IMR-90 (cell line): Measurements from ENCODE around the gene L3MBTL4. TPM values are rescaled to one million over a fixed set of nuclear protein-coding genes. Genes with fewer than 3 reads are reported as not detected.

ENCODE experiments used
- ATAC-seq: fragments of 200-7000 bp; cut with Tn5 transposase; 2 replicates; pipeline ENCODE4 v1.9.1; 2020; ENCODE audit warnings: low read depth, mild to moderate bottlenecking, moderate library complexity
- BruUV-seq: library from RNA; stranded (reverse); fragments of 400-500 nt; replicated peaks from 2 replicates; lab custom pipeline; 2021; lab: Mats Ljungman, UMichigan
- CTCF ChIA-PET: fragments of 300-600 bp; formaldehyde crosslinking; extraction: SDS; loops from one replicate; lab custom pipeline; 2021; ENCODE audit warnings: antibody characterized with exemption; lab: Yijun Ruan, JAX
- POLR2A ChIA-PET: fragments of 300-600 bp; sonication (Branson Sonifier 250); formaldehyde crosslinking; loops from one replicate; lab custom pipeline; 2022; ENCODE audit warnings: antibody characterized with exemption; ENCODE audit not compliant: unreplicated experiment; lab: Charles Lee
- DNase-seq: peaks from one replicate; pipeline ENCODE4 v3.0.0; 2013
- H2AFZ ChIP-seq: replicated peaks from 2 replicates; pipeline ENCODE3; 2013; ENCODE audit warnings: low read length, mild to moderate bottlenecking; ENCODE audit not compliant: poor library complexity
- H2AK5ac ChIP-seq: 2 replicates; pipeline ENCODE4 v1.6.1; 2013; ENCODE audit warnings: low read depth, low read length, inconsistent platforms
- H2AK9ac ChIP-seq: replicated peaks from 2 replicates; pipeline ENCODE3; 2013; ENCODE audit warnings: mild to moderate bottlenecking, low read depth, low read length, moderate library complexity; ENCODE audit not compliant: poor library complexity
- H2BK120ac ChIP-seq: 2 replicates; pipeline ENCODE4 v1.6.1; 2013; ENCODE audit warnings: low read depth, low read length, inconsistent platforms
- H2BK15ac ChIP-seq: 3 replicates; pipeline ENCODE4 v1.6.1; 2013; ENCODE audit warnings: low read depth, low read length, inconsistent platforms
- H2BK20ac ChIP-seq: 2 replicates; pipeline ENCODE4 v1.6.1; 2013; ENCODE audit warnings: low read depth, mild to moderate bottlenecking, inconsistent platforms, low read length, moderate library complexity
- H2BK5ac ChIP-seq: 2 replicates; pipeline ENCODE4 v1.6.1; 2013; ENCODE audit warnings: mild to moderate bottlenecking, low read depth, low read length, inconsistent platforms; ENCODE audit not compliant: poor library complexity, severe bottlenecking
- H3K14ac ChIP-seq: replicated peaks from 2 replicates; pipeline ENCODE4 v1.6.1; 2013; ENCODE audit warnings: low read depth, low read length, inconsistent platforms
- H3K18ac ChIP-seq: 2 replicates; pipeline ENCODE4 v1.6.1; 2013; ENCODE audit warnings: low read depth, low read length, control low read depth
- H3K23ac ChIP-seq: 2 replicates; pipeline ENCODE4 v1.6.1; 2013; ENCODE audit warnings: low read depth, low read length, inconsistent platforms
- H3K27ac ChIP-seq: 2 replicates; pipeline ENCODE4 v1.5.1; 2013; ENCODE audit warnings: mild to moderate bottlenecking, control low read depth, low read length; ENCODE audit not compliant: insufficient read depth
- H3K27me3 ChIP-seq: 2 replicates; pipeline ENCODE4 v1.6.1; 2013; ENCODE audit warnings: low read length; ENCODE audit not compliant: control insufficient read depth, insufficient read depth
- H3K36me3 ChIP-seq: 2 replicates; pipeline ENCODE4 v1.6.1; 2013; ENCODE audit warnings: low read length, mixed read lengths; ENCODE audit not compliant: control insufficient read depth, insufficient read depth
- H3K4ac ChIP-seq: 2 replicates; pipeline ENCODE4 v1.6.1; 2013; ENCODE audit warnings: low read depth, low read length, inconsistent platforms
- H3K4me1 ChIP-seq: 2 replicates; pipeline ENCODE4 v1.6.1; 2013; ENCODE audit warnings: low read length, mixed read lengths; ENCODE audit not compliant: control insufficient read depth, insufficient read depth
- H3K4me2 ChIP-seq: 2 replicates; pipeline ENCODE4 v1.6.1; 2013; ENCODE audit warnings: low read depth, mild to moderate bottlenecking, control low read depth, low read length, moderate library complexity
- H3K4me3 ChIP-seq: 2 replicates; pipeline ENCODE4 v1.5.1; 2013; ENCODE audit warnings: low read depth, mild to moderate bottlenecking, control low read depth, low read length, moderate library complexity; ENCODE audit not compliant: insufficient read depth
- H3K56ac ChIP-seq: 2 replicates; pipeline ENCODE4 v1.6.1; 2013; ENCODE audit warnings: low read length, inconsistent platforms; ENCODE audit not compliant: insufficient read depth; ENCODE audit errors: extremely low read depth
- H3K79me1 ChIP-seq, 2 experiments: 2 replicates each; pipeline ENCODE4 v1.6.1; 2013; ENCODE audit warnings: low read length in 2 of 2, inconsistent platforms in 1 of 2, low read depth in 1 of 2
- H3K9ac ChIP-seq: 2 replicates; pipeline ENCODE4 v1.6.1; 2013; ENCODE audit warnings: low read depth, low read length, control low read depth
- H3K9me1 ChIP-seq: 2 replicates; pipeline ENCODE4 v1.6.1; 2013; ENCODE audit warnings: low read length, inconsistent platforms; ENCODE audit not compliant: insufficient read depth
- H3K9me3 ChIP-seq: 2 replicates; pipeline ENCODE4 v1.6.1; 2013; ENCODE audit warnings: low read length; ENCODE audit not compliant: control insufficient read depth, insufficient read depth
- H4K20me1 ChIP-seq: 2 replicates; pipeline ENCODE4 v1.6.1; 2013; ENCODE audit warnings: low read length, inconsistent platforms; ENCODE audit not compliant: insufficient read depth
- H4K5ac ChIP-seq: 2 replicates; pipeline ENCODE4 v1.6.1; 2013; ENCODE audit warnings: mild to moderate bottlenecking, low read depth, low read length, control low read depth
- H4K8ac ChIP-seq, 2 experiments: 2 replicates each; pipeline ENCODE4 v1.6.1; 2013; ENCODE audit warnings: low read depth in 2 of 2, low read length in 2 of 2, control low read depth in 1 of 2, inconsistent platforms in 1 of 2
- H4K91ac ChIP-seq: 2 replicates; pipeline ENCODE4 v1.6.1; 2013; ENCODE audit warnings: low read depth, low read length, inconsistent platforms; ENCODE audit not compliant: insufficient read depth
- MAZ ChIP-seq: IDR thresholded peaks from 2 replicates; pipeline ENCODE4 v1.6.1; 2012; ENCODE audit warnings: low read depth, mild to moderate bottlenecking, low read length, improper control_type of control experiment, moderate library complexity, borderline replicate concordance
- MXI1 ChIP-seq: IDR thresholded peaks from 2 replicates; pipeline ENCODE4 v1.6.1; 2012; ENCODE audit warnings: low read depth, mild to moderate bottlenecking, low read length, moderate library complexity, borderline replicate concordance
- NFE2L2 ChIP-seq: fragments of 150-350 bp; IDR thresholded peaks from 2 replicates; pipeline ENCODE4 v1.6.1; 2016; ENCODE audit warnings: low read depth, mild to moderate bottlenecking, low read length
- RAD21 ChIP-seq: IDR thresholded peaks from 2 replicates; pipeline ENCODE4 v1.6.1; 2012; ENCODE audit warnings: low read length, improper control_type of control experiment
- WGBS, 2 experiments: methylation state at CpG; one replicate each; pipeline versions ENCODE4 v1.1.5 to v1.1.7; 2013; ENCODE audit warnings: missing lambda C conversion rate in 2 of 2; ENCODE audit not compliant: insufficient read length in 1 of 2; ENCODE audit errors: extremely low coverage in 2 of 2; 5-methylcytosine and 5-hydroxymethylcytosine counted together
- dilution Hi-C: fragments of 300-500 bp; cut with HindIII; formaldehyde crosslinking; loops from one replicate; pipeline ENCODE4 v1.14.3; 2018; ENCODE audit warnings: low sequenced_read_pairs; ENCODE audit not compliant: unreplicated experiment
- in situ Hi-C: fragments of 300-500 bp; cut with MboI; formaldehyde crosslinking; loops from 3 replicates; pipeline ENCODE4 v1.14.3; 2019; ENCODE audit warnings: low sequenced_read_pairs, inconsistent platforms, mixed read lengths
- intact Hi-C: fragments of 100-400 bp; cut with micrococcal nuclease; formaldehyde crosslinking; loops from 2 replicates; pipeline ENCODE4 v1.10.0; 2022
- polyA plus RNA-seq, 3 experiments: library from polyadenylated mRNA; depleted of rRNA; stranded (reverse); fragments of >200 nt; gene quantifications; 2 replicates each; pipeline ENCODE4 v1.2.3, GENCODE V29; 2012; ENCODE audit warnings: low replicate concordance in 1 of 3
- total RNA-seq: library from RNA; depleted of rRNA; stranded (reverse); fragments of >200 nt; gene quantifications from 2 replicates; pipeline ENCODE4 v1.2.3, GENCODE V29; 2012

L3MBTL4 gene
- total and polyA plus RNA-seq, 2 of the 4 experiments (the other 2 are of a cell fraction), result under 0.01 to 0.02 TPM

GRCh38 chr18:6255116-6255705 is 159.5 kb downstream of the L3MBTL4 start:
- Histone ChIP-seq H3K9ac (no peak overlapping the region), H3K14ac (no peak overlapping the region), H3K79me1 (no peaks in the 10 kb centered on the region), H2BK5ac (no peak overlapping the region), H4K20me1 (no peaks in the 10 kb centered on the region), H4K91ac (no peak overlapping the region), H3K4me1 (no peaks in the 10 kb centered on the region), H2BK20ac (no peak overlapping the region), H3K36me3 (no peaks in the 10 kb centered on the region), H3K23ac (no peak overlapping the region), H3K4me3 (no peak overlapping the region), H2AFZ (no peak overlapping the region), H2BK15ac (no peak overlapping the region), H4K8ac (no peak overlapping the region), H2AK5ac (no peak overlapping the region), H3K9me1 (no peaks in the 10 kb centered on the region), H3K9me3 (no peaks in the 10 kb centered on the region), H3K18ac (no peak overlapping the region), H3K27ac (no peak overlapping the region), H3K4me2 (no peak overlapping the region), H2BK120ac (no peak overlapping the region), H3K27me3 (no peaks in the 10 kb centered on the region), H3K56ac (no peak overlapping the region), H4K5ac (no peak overlapping the region), H3K4ac (no peak overlapping the region), H2AK9ac (no peak overlapping the region)
- in situ Hi-C loops, result no loop called here
- dilution Hi-C loops, result no loop called here
- 10% methylated on average over 2 of the region's 4 CpGs; no CpG with 5 or more reads in 1 of the 2 experiments for WGBS, 2 experiments
- CTCF ChIA-PET, result no interaction called here
- POLR2A ChIA-PET, result no interaction called here
- intact Hi-C loops, result no loop called here
- no peak for TF ChIP-seq MXI1
- TF ChIP-seq RAD21, result no peak
- TF ChIP-seq NFE2L2, result no peak
- TF ChIP-seq MAZ, result no peak
- no peak for DNase-seq
- no peak for ATAC-seq
- BruUV-seq, result no TSS peak
